GM21381 (cell line): ENCODE data around the gene BPIFA2.
"Not testable (repeated sequence)": the region's sequence is repeated elsewhere in the genome, so short reads cannot be mapped to it uniquely, and the experiment has no call there.

ENCODE experiments used
- ATAC-seq: cut with Tn5 transposase; IDR thresholded peaks from one replicate; pipeline ENCODE4 v1.9.1; 2021; ENCODE audit warnings: mild to moderate bottlenecking, moderate library complexity; ENCODE audit not compliant: unreplicated experiment

Gene BPIFA2

GRCh38 chr20:33159713-33160112 lies 8.2 kb upstream of the BPIFA2 start:
- no peak for ATAC-seq

GRCh38 chr20:33160681-33161080 lies 7.3 kb upstream of the BPIFA2 start:
- ATAC-seq = no peak

GRCh38 chr20:33162313-33162712 lies 5.6 kb upstream of the BPIFA2 start:
- no peak for ATAC-seq

- ATAC-seq = no peak
These were observed 5.2 kb upstream of the BPIFA2 start for GRCh38 chr20:33162753-33163152.

GRCh38 chr20:33163856-33164762 lies 3.9 kb upstream of the BPIFA2 start:
- no peak for ATAC-seq

GRCh38 chr20:33164763-33165095 lies 3.2 kb upstream of the BPIFA2 start:
- no peak for ATAC-seq

GRCh38 chr20:33165416-33166055 lies 2.4 kb upstream of the BPIFA2 start:
- ATAC-seq = no peak

GRCh38 chr20:33166533-33167113 lies 1.3 kb upstream of the BPIFA2 start:
- no peak for ATAC-seq

- no peak for ATAC-seq
These were observed 1.3 kb downstream of the BPIFA2 start for GRCh38 chr20:33169176-33169794.

GRCh38 chr20:33172781-33173180 lies 4.8 kb downstream of the BPIFA2 start:
- no peak for ATAC-seq

GRCh38 chr20:33175123-33175522 lies 7.2 kb downstream of the BPIFA2 start:
- no peak for ATAC-seq

GRCh38 chr20:33176101-33176500 lies 8.1 kb downstream of the BPIFA2 start:
- no peak for ATAC-seq

- no peak for ATAC-seq
These were observed 9.9 kb downstream of the BPIFA2 start for GRCh38 chr20:33177866-33178265.

GRCh38 chr20:33178726-33179125 lies 10.8 kb downstream of the BPIFA2 start:
- ATAC-seq = no peak

- ATAC-seq = no peak
These were observed 12.2 kb downstream of the BPIFA2 start for GRCh38 chr20:33180169-33180568.

GRCh38 chr20:33181482-33182093 lies 13.6 kb downstream of the BPIFA2 start:
- no peak for ATAC-seq

GRCh38 chr20:33183312-33183711 lies 15.4 kb downstream of the BPIFA2 start:
- ATAC-seq = no peak

GRCh38 chr20:33185031-33185590 lies 17.2 kb downstream of the BPIFA2 start:
- not testable (repeated sequence) for ATAC-seq

GRCh38 chr20:33187491-33187890 lies 19.5 kb downstream of the BPIFA2 start:
- ATAC-seq = no peak

- no peak for ATAC-seq
These were observed 20.5 kb downstream of the BPIFA2 start for GRCh38 chr20:33188421-33188820.

GRCh38 chr20:33191484-33191883 lies 23.5 kb downstream of the BPIFA2 start:
- ATAC-seq = no peak
